Suppressor macrophage (primary cell): ENCODE measurements around the gene PRR20A.
"Not testable (repeated sequence)": the region's sequence is repeated elsewhere in the genome, so short reads cannot be mapped to it uniquely, and the experiment has no call there.

Experiments used
- DNase-seq, 4 experiments: peaks; one replicate each; pipeline ENCODE4 v3.0.0-alpha.2; 2020 to 2022
- total RNA-seq, 17 experiments: gene quantifications; one replicate each; lab custom pipeline; 2026; ENCODE audit warnings: mixed read lengths in 6 of 17, inconsistent platforms in 3 of 17; lab: John Stamatoyannopoulos, UW

Gene PRR20A
- total RNA-seq, result 0 reads per million in 17 experiments

- not testable (repeated sequence) for DNase-seq
These were observed at the start of gene PRR20A for GRCh38 chr13:57140235-57140968. TSS of gene PRR20A (plus strand) at chr13:57140918. CDS start at chr13:57141305, 387 bp downstream.

GRCh38 chr13:57114945-57115344 lies 25.8 kb upstream of the PRR20A start:
- no peak for DNase-seq

GRCh38 chr13:57123681-57124080 lies 17.0 kb upstream of the PRR20A start:
- DNase-seq, result no peak

GRCh38 chr13:57128909-57129308 lies 11.8 kb upstream of the PRR20A start:
- no peak for DNase-seq

- DNase-seq, result no peak
These were observed 4.6 kb upstream of the PRR20A start for GRCh38 chr13:57136093-57136492.

- DNase-seq, result no peak
These were observed 3.1 kb upstream of the PRR20A start for GRCh38 chr13:57137585-57137984.

- DNase-seq, result no peak
These were observed 1.7 kb upstream of the PRR20A start for GRCh38 chr13:57138988-57139387.

- DNase-seq, result not testable (repeated sequence)
These were observed 937 bp upstream of the PRR20A start for GRCh38 chr13:57139781-57140180.

- DNase-seq, result not testable (repeated sequence)
These were observed 6.5 kb downstream of the PRR20A start, which contains the start of gene PRR20B for GRCh38 chr13:57147188-57147587. TSS of gene PRR20B (plus strand) at chr13:57147488. CDS start at chr13:57147875, 387 bp downstream.

GRCh38 chr13:57148106-57148505 lies 7.4 kb downstream of the PRR20A start:
- DNase-seq, result not testable (repeated sequence)

GRCh38 chr13:57153761-57154160 lies 13.0 kb downstream of the PRR20A start, which contains the start of gene PRR20C:
TSS of gene PRR20C (plus strand) at chr13:57154061. CDS start at chr13:57154448, 387 bp downstream.
- not testable (repeated sequence) for DNase-seq

- not testable (repeated sequence) for DNase-seq
These were observed 19.6 kb downstream of the PRR20A start, which contains the start of gene PRR20D for GRCh38 chr13:57160332-57160731. TSS of gene PRR20D (plus strand) at chr13:57160632. CDS start at chr13:57161019, 387 bp downstream.

- not testable (repeated sequence) for DNase-seq
These were observed 26.2 kb downstream of the PRR20A start, which contains the start of gene PRR20E for GRCh38 chr13:57166897-57167296. TSS of gene PRR20E (plus strand) at chr13:57167197. CDS start at chr13:57167584, 387 bp downstream.

GRCh38 chr13:57191667-57192066 lies 50.9 kb downstream of the PRR20A start:
- no peak for DNase-seq
